HepG2 (cell line): ENCODE data around the gene GPSM1. TPM values are rescaled to one million over a fixed set of nuclear protein-coding genes. Genes with fewer than 3 reads are reported as not detected.

Experiments used
- ATAC-seq: fragments of 200-7000 bp; cut with Tn5 transposase; 3 replicates; pipeline ENCODE4 v1.9.1; 2020; ENCODE audit warnings: mild to moderate bottlenecking, moderate library complexity
- BruUV-seq: library from RNA; stranded (reverse); fragments of 400-500 nt; replicated peaks from 2 replicates; lab custom pipeline; 2021; lab: Mats Ljungman, UMichigan
- CTCF ChIA-PET: fragments of 300-600 bp; formaldehyde crosslinking; extraction: SDS; loops from one replicate; lab custom pipeline; 2021; ENCODE audit warnings: low total read pairs, inconsistent platforms, low intra/inter-chr PET ratio; lab: Yijun Ruan, JAX
- POLR2A ChIA-PET: fragments of 350-600 bp; sonication (Branson Sonifier 250); formaldehyde crosslinking; loops from one replicate; lab custom pipeline; 2020; ENCODE audit warnings: antibody characterized with exemption, inconsistent platforms; lab: Yijun Ruan, JAX
- DNase-seq: peaks from one replicate; pipeline ENCODE4 v3.0.0-alpha.2; 2015; ENCODE audit warnings: low spot score
- FAIRE-seq: peaks from 3 replicates; lab custom pipeline; 2011; peaks lifted over from hg19 to GRCh38; lab: Jason Lieb, UNC
- H2AFZ ChIP-seq: one replicate; pipeline ENCODE4 v1.6.1; 2011; ENCODE audit warnings: low read length, inconsistent platforms
- H3K27ac ChIP-seq: fragments of 300-600 bp; 3 replicates; pipeline ENCODE4 v1.8.0; 2011; ENCODE audit warnings: mixed run types, mild to moderate bottlenecking, mixed read lengths, low read length, inconsistent platforms; ENCODE audit not compliant: insufficient read depth; ENCODE audit errors: extremely low read length
- H3K27me3 ChIP-seq, 2 experiments: fragments of 200-600 bp in 1 of 2; 2 replicates in 1 of 2; 3 replicates in 1 of 2; pipeline versions ENCODE4 v1.6.0 to v1.8.0; 2011; ENCODE audit warnings: low read length in 2 of 2, mild to moderate bottlenecking in 2 of 2, moderate library complexity in 2 of 2, inconsistent platforms in 1 of 2; ENCODE audit not compliant: insufficient read depth in 2 of 2, control insufficient read depth in 1 of 2
- H3K36me3 ChIP-seq, 2 experiments: fragments of 200-600 bp in 1 of 2; replicated peaks in 1 of 2; 2 replicates in 1 of 2; 3 replicates in 1 of 2; pipeline versions ENCODE4 v1.5.1 to v1.8.0; 2011; ENCODE audit warnings: low read length in 2 of 2, inconsistent platforms in 1 of 2; ENCODE audit not compliant: insufficient read depth in 2 of 2, control insufficient read depth in 1 of 2
- H3K4me1 ChIP-seq: 2 replicates; pipeline ENCODE4 v1.5.1; 2012; ENCODE audit warnings: low read length, inconsistent platforms; ENCODE audit not compliant: insufficient read depth
- H3K4me2 ChIP-seq: 2 replicates; pipeline ENCODE4 v1.6.0; 2011; ENCODE audit warnings: low read depth, low read length, inconsistent platforms
- H3K4me3 ChIP-seq, 3 experiments: fragments of 200-600 bp in 1 of 3; sonication (generic), shearing (Covaris generic) in 1 of 3; replicated peaks in 1 of 3; 2 replicates each; pipeline ENCODE4 v1.5.1; 2011 to 2016; ENCODE audit warnings: low read length in 3 of 3, inconsistent platforms in 2 of 3, low read depth in 2 of 3, mild to moderate bottlenecking in 2 of 3, control low read depth in 1 of 3, mixed read lengths in 1 of 3; ENCODE audit not compliant: insufficient read depth in 1 of 3
- H3K79me2 ChIP-seq: one replicate; pipeline ENCODE4 v1.6.1; 2011; ENCODE audit warnings: low read length, inconsistent platforms; ENCODE audit not compliant: insufficient read depth
- H3K9ac ChIP-seq: 2 replicates; pipeline ENCODE4 v1.6.0; 2011; ENCODE audit warnings: mild to moderate bottlenecking, low read depth, low read length, inconsistent platforms; ENCODE audit not compliant: insufficient read depth
- H3K9me3 ChIP-seq: 2 replicates; pipeline ENCODE4 v1.5.1; 2012; ENCODE audit warnings: mild to moderate bottlenecking, low read length
- H4K20me1 ChIP-seq: 2 replicates; pipeline ENCODE4 v1.6.0; 2011; ENCODE audit warnings: inconsistent platforms, mild to moderate bottlenecking, low read length, moderate library complexity; ENCODE audit not compliant: insufficient read depth
- AKAP8 ChIP-seq: sonication (generic); formaldehyde crosslinking; IDR thresholded peaks from 2 replicates; pipeline ENCODE4 v1.5.1; 2020; ENCODE audit warnings: mild to moderate bottlenecking, missing genetic modification reagents
- ATF7 ChIP-seq, 2 experiments: fragments of 450-650 bp in 1 of 2; sonication (generic) in 1 of 2; formaldehyde crosslinking in 1 of 2; IDR thresholded peaks; 2 replicates each; pipeline versions ENCODE4 v1.4.0 to v1.6.1; 2016 to 2020; ENCODE audit warnings: antibody characterized with exemption in 1 of 2, mild to moderate bottlenecking in 1 of 2, missing genetic modification reagents in 1 of 2
- FOXK2 ChIP-seq: fragments of 450-650 bp; IDR thresholded peaks from 2 replicates; pipeline ENCODE4 v1.6.1; 2016
- JDP2 ChIP-seq: sonication (generic); formaldehyde crosslinking; IDR thresholded peaks from 2 replicates; pipeline ENCODE4 v1.8.1; 2022; ENCODE audit warnings: missing genetic modification reagents, borderline replicate concordance
- KAT2B ChIP-seq: fragments of 150-350 bp; IDR thresholded peaks from 2 replicates; pipeline ENCODE4 v1.6.1; 2014; ENCODE audit warnings: low read depth, low read length, borderline replicate concordance
- KDM2A ChIP-seq: sonication (generic); formaldehyde crosslinking; IDR thresholded peaks from 2 replicates; pipeline ENCODE4 v1.4.0; 2020; ENCODE audit warnings: low read depth, missing genetic modification reagents, borderline replicate concordance
- NFKB2 ChIP-seq: sonication (generic); formaldehyde crosslinking; IDR thresholded peaks from 2 replicates; pipeline ENCODE4 v1.4.0; 2020; ENCODE audit warnings: missing genetic modification reagents, borderline replicate concordance
- NFKBIZ ChIP-seq: IDR thresholded peaks from 2 replicates; pipeline ENCODE4 v1.6.1; 2018; ENCODE audit warnings: missing genetic modification reagents, missing compliant biosample characterization
- SAFB2 ChIP-seq: sonication (generic); formaldehyde crosslinking; IDR thresholded peaks from 2 replicates; pipeline ENCODE4 v1.5.1; 2020; ENCODE audit warnings: missing genetic modification reagents, low read depth, mild to moderate bottlenecking, borderline replicate concordance
- THYN1 ChIP-seq: sonication (generic); formaldehyde crosslinking; IDR thresholded peaks from 2 replicates; pipeline ENCODE4 v1.8.1; 2023; ENCODE audit warnings: low read depth, mild to moderate bottlenecking, moderate library complexity, missing genetic modification reagents, borderline replicate concordance
- USF2 ChIP-seq, 2 experiments: sonication (generic) in 1 of 2; formaldehyde crosslinking in 1 of 2; IDR thresholded peaks; 2 replicates each; pipeline versions ENCODE4 v1.5.1 to v1.6.1; 2011 to 2020; ENCODE audit warnings: borderline replicate concordance in 1 of 2, low read depth in 1 of 2, low read length in 1 of 2, mild to moderate bottlenecking in 1 of 2, missing genetic modification reagents in 1 of 2, moderate library complexity in 1 of 2
- ZMAT5 ChIP-seq: sonication (generic); formaldehyde crosslinking; IDR thresholded peaks from 2 replicates; pipeline ENCODE4 v1.5.0; 2020; ENCODE audit warnings: mild to moderate bottlenecking, low read depth, missing genetic modification reagents, borderline replicate concordance
- ZNF18 ChIP-seq: sonication (generic); formaldehyde crosslinking; IDR thresholded peaks from 2 replicates; pipeline ENCODE4 v1.8.0; 2022; ENCODE audit warnings: mild to moderate bottlenecking, missing genetic modification reagents; ENCODE audit not compliant: insufficient replicate concordance
- ZNF441 ChIP-seq: sonication (generic); formaldehyde crosslinking; IDR thresholded peaks from 2 replicates; pipeline ENCODE4 v1.7.0; 2021; ENCODE audit warnings: missing genetic modification reagents, borderline replicate concordance
- ZNF549 ChIP-seq: sonication (generic); formaldehyde crosslinking; IDR thresholded peaks from 2 replicates; pipeline ENCODE4 v1.5.0; 2020; ENCODE audit warnings: missing genetic modification reagents
- ZNF564 ChIP-seq: sonication (generic); formaldehyde crosslinking; IDR thresholded peaks from 2 replicates; pipeline ENCODE4 v1.8.1; 2023; ENCODE audit warnings: mild to moderate bottlenecking, missing genetic modification reagents
- ZNF572 ChIP-seq: sonication (generic); formaldehyde crosslinking; IDR thresholded peaks from 2 replicates; pipeline ENCODE4 v1.5.1; 2020; ENCODE audit warnings: mild to moderate bottlenecking, missing genetic modification reagents
- ZNF770 ChIP-seq: sonication (generic); formaldehyde crosslinking; IDR thresholded peaks from 2 replicates; pipeline ENCODE4 v1.5.0; 2020; ENCODE audit warnings: mild to moderate bottlenecking, missing genetic modification reagents
- ZNF850 ChIP-seq: sonication (generic); formaldehyde crosslinking; conservative IDR thresholded peaks from 2 replicates; pipeline ENCODE4 v1.9.0; 2021; ENCODE audit warnings: mild to moderate bottlenecking, missing genetic modification reagents
- WGBS: methylation state at CpG from one replicate; pipeline ENCODE4 v1.1.6; 2017; ENCODE audit warnings: low lambda C conversion rate; 5-methylcytosine and 5-hydroxymethylcytosine counted together
- in situ Hi-C: cut with HindIII; loops from 2 replicates; pipeline ENCODE4 v1.10.0; 2017; ENCODE audit warnings: low pct_unique_long_range_greater_than_20kb; ENCODE audit not compliant: extremely low pct_ligation_motif_present
- intact Hi-C: fragments of 100-400 bp; cut with micrococcal nuclease; formaldehyde crosslinking; loops from one replicate; pipeline ENCODE4 v1.10.0; 2022; ENCODE audit not compliant: unreplicated experiment
- polyA plus RNA-seq, 8 experiments: library from polyadenylated mRNA; depleted of rRNA in 3 of 8; stranded (reverse) in 7 of 8; unstranded in 1 of 8; fragments of >200 nt; fragmentation: Illumina TruSeq in 4 of 8; extraction: Trizol in 4 of 8; gene quantifications; 2 replicates each; pipeline versions ENCODE4 v1.2.1 to v1.2.3, GENCODE V29; 2011 to 2016; ENCODE audit warnings: low read depth in 4 of 8, missing spikeins in 1 of 8, mixed read lengths in 1 of 8; ENCODE audit not compliant: insufficient read depth in 1 of 8
- total RNA-seq, 5 experiments: library from RNA; depleted of rRNA; stranded (reverse); fragments of >200 nt; fragmentation: Illumina TruSeq; extraction: Trizol; gene quantifications; 2 replicates each; pipeline ENCODE4 v1.2.3, GENCODE V29; 2016; ENCODE audit warnings: low read depth in 1 of 5

Gene GPSM1
- total and polyA plus RNA-seq, 2 of the 13 experiments (the other 11 are each of a cell fraction or from before 2014, with no cell fraction given), result 1.0 to 2.4 TPM

GRCh38 chr9:136316271-136316751 lies 11.0 kb upstream of the GPSM1 start:
- no peak overlapping the region for H3K27ac ChIP-seq
- no peak overlapping the region for H3K4me2 ChIP-seq
- ATAC-seq (no peak), DNase-seq (no peak), FAIRE-seq (no peak)
- H3K36me3 ChIP-seq, result no peaks in the 10 kb centered on the region
- intact Hi-C loops (no loop called here), in situ Hi-C loops (no loop called here)
- peaks cover 33% of the 10 kb centered on the region for H3K4me1 ChIP-seq
- H3K79me2 ChIP-seq, result no peaks in the 10 kb centered on the region
- H3K9ac ChIP-seq, result no peak overlapping the region
- BruUV-seq, result no TSS peak
- WGBS, result 81% methylated on average over 23 of the region's 23 CpGs
- ChIA-PET POLR2A (no interaction called here), CTCF (no interaction called here)
- peaks cover under 1 to 2% of the 10 kb centered on the region in 2 experiments; a peak in 3 of 5 replicates for H3K27me3 ChIP-seq
- no peaks in the 10 kb centered on the region for H4K20me1 ChIP-seq
- H3K4me3 ChIP-seq, result no peak overlapping the region
- H3K9me3 ChIP-seq, result peaks cover 16% of the 10 kb centered on the region
- no peak for TF ChIP-seq THYN1
- no peak for TF ChIP-seq ZNF564
- TF ChIP-seq ZMAT5, result no peak
- TF ChIP-seq ZNF549 (CRISPR knock-in tag), result no peak
- no peak for TF ChIP-seq ZNF572 (CRISPR knock-in tag)
- no peak for TF ChIP-seq ZNF850
- TF ChIP-seq ZNF441 (CRISPR knock-in tag), result no peak
- TF ChIP-seq JDP2 (CRISPR knock-in tag), result no peak
- no peak for TF ChIP-seq AKAP8 (CRISPR knock-in tag)
- no peak for TF ChIP-seq NFKBIZ (CRISPR knock-in tag)
- TF ChIP-seq USF2 (IDR thresholded peaks at IDR 0.05; ENCODE audit: low read depth, low read length), result no peak
- no peak for TF ChIP-seq USF2 (CRISPR knock-in tag; IDR thresholded peaks at IDR 0.05; ENCODE audit: borderline replicate concordance)
- TF ChIP-seq SAFB2 (CRISPR knock-in tag), result no peak
- no peak for TF ChIP-seq FOXK2
- TF ChIP-seq ATF7 (IDR thresholded peaks at IDR 0.05), result no peak
- TF ChIP-seq ATF7 (CRISPR knock-in tag; IDR thresholded peaks at IDR 0.05), result no peak
- no peak for TF ChIP-seq KDM2A
- no peak for TF ChIP-seq KAT2B
- no peak for TF ChIP-seq NFKB2
- no peak for TF ChIP-seq ZNF18 (CRISPR knock-in tag)
- no peak for TF ChIP-seq ZNF770 (CRISPR knock-in tag)
- H2AFZ ChIP-seq, result no peak overlapping the region
